ENCODE data around the gene SIDT1.
A peak's percentile ranks its signal among the peaks of the same experiment; 100 is the strongest.

The SIDT1 gene

GRCh38 chr3:113623811-113624210 is 91.5 kb downstream of the SIDT1 start:
- Histone ChIP-seq H3K4me1 (ENCODE audit: control insufficient read depth, low read depth, low read length) (no peaks in the 10 kb centered on the region), H4K8ac (ENCODE audit: low read depth, low read length) (no peak overlapping the region)
- no CpG with 5 or more reads among the region's 7 CpGs for WGBS (ENCODE audit: extremely low coverage, insufficient coverage, low lambda C conversion rate)

GRCh38 chr3:113625834-113626233 is 93.5 kb downstream of the SIDT1 start:
- Histone ChIP-seq H3K27ac (ENCODE audit: low read depth, low read length) (no peak overlapping the region), H2BK5ac (ENCODE audit: low read length) (no peak overlapping the region), H3K4me3 (ENCODE audit: low read length) (no peak overlapping the region), H3K18ac (ENCODE audit: low read length) (no peak overlapping the region), H2AK5ac (ENCODE audit: low read length) (no peak overlapping the region), H3K27me3 (ENCODE audit: insufficient read depth, low read length, poor library complexity) (no peaks in the 10 kb centered on the region), H2BK15ac (replicated peaks; ENCODE audit: low read depth) (no peak overlapping the region), H4K5ac (ENCODE audit: low read length) (no peak overlapping the region), H3K36me3 (ENCODE audit: control insufficient read depth, insufficient read depth, low read length) (no peaks in the 10 kb centered on the region), H3K4me1 (ENCODE audit: control insufficient read depth, low read depth, low read length) (no peaks in the 10 kb centered on the region), H3K4ac (ENCODE audit: low read depth, low read length) (no peak overlapping the region), H2BK120ac (ENCODE audit: low read depth, low read length) (no peak overlapping the region), H4K8ac (ENCODE audit: low read depth, low read length) (no peak overlapping the region), H3K79me1 (ENCODE audit: low read length) (no peaks in the 10 kb centered on the region), H3K56ac (ENCODE audit: low read length) (no peak overlapping the region), H3K23ac (ENCODE audit: low read length) (no peak overlapping the region), H3K4me2 (ENCODE audit: low read length) (no peak overlapping the region), H3K79me2 (ENCODE audit: control insufficient read depth, insufficient read depth, low read length) (no peaks in the 10 kb centered on the region), H3K9ac (ENCODE audit: low read length) (no peak overlapping the region)
- DNase-seq = no peak
- WGBS (ENCODE audit: extremely low coverage, insufficient coverage, low lambda C conversion rate) = no CpG with 5 or more reads among the region's 12 CpGs

More at GRCh38 chr3:113623811-113624210, 91.5 kb downstream of the SIDT1 start:
- no peak for DNase-seq
- H3K36me3 ChIP-seq (ENCODE audit: control insufficient read depth, insufficient read depth, low read length) = no peaks in the 10 kb centered on the region
- H2BK15ac ChIP-seq (replicated peaks; ENCODE audit: low read depth) = no peak overlapping the region
- no peak overlapping the region for H3K9ac ChIP-seq (ENCODE audit: low read length)
- H3K79me2 ChIP-seq (ENCODE audit: control insufficient read depth, insufficient read depth, low read length) = no peaks in the 10 kb centered on the region
- H3K4ac ChIP-seq (ENCODE audit: low read depth, low read length) = no peak overlapping the region
- H2AK5ac ChIP-seq (ENCODE audit: low read length) = no peak overlapping the region
- no peak overlapping the region for H3K27ac ChIP-seq (ENCODE audit: low read depth, low read length)
- H3K56ac ChIP-seq (ENCODE audit: low read length) = no peak overlapping the region
- no peak overlapping the region for H3K18ac ChIP-seq (ENCODE audit: low read length)
- H2BK120ac ChIP-seq (ENCODE audit: low read depth, low read length) = no peak overlapping the region
- H4K5ac ChIP-seq (ENCODE audit: low read length) = no peak overlapping the region
- no peak overlapping the region for H2BK5ac ChIP-seq (ENCODE audit: low read length)
- no peaks in the 10 kb centered on the region for H3K79me1 ChIP-seq (ENCODE audit: low read length)
- H3K4me3 ChIP-seq (ENCODE audit: low read length) = no peak overlapping the region
- no peak overlapping the region for H3K23ac ChIP-seq (ENCODE audit: low read length)
- H3K4me2 ChIP-seq (ENCODE audit: low read length) = no peak overlapping the region
- H3K27me3 ChIP-seq (ENCODE audit: insufficient read depth, low read length, poor library complexity) = no peaks in the 10 kb centered on the region

DNA sequence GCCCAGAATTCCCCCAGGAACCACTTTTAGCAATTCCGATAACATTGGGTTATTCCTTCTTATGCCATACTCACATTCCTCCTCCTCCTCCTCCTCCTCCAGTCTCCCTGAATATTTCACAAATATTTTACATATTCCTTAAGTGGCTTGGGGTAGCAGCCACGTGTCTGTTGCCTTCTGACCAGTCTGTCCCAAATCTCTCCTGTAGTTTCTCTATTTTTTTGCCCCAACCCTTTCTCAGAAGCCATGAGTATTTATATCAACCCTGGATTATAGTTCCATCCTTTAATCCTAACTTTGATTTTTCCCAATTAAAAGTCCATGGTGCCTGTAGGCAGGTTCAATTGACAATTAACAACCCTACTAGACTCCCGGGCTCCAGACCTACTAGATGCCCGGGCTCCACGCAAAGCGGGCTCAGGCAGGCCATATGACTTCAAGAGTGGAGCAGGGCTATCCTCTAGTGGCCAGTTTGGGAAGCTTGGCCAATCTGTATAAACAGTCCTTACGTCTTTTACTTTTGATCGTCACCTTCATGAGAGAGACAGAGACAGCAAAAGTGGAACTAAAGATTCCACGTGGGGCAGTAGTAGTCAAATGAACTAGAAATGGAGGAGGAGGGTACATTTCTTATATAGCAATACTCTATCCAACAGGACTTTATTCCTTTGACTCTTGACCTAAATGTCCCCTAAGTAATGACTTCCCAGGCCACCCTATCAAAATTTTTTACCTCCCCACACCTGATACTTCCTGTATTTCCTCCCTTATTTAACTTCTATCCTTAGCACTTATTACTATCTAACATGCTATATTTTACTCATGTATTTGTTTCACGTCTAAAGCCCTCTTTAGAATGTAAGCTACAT is 94.4 kb downstream of the SIDT1 start:
- Histone ChIP-seq H3K56ac (ENCODE audit: low read length) (no peak overlapping the region), H3K4me1 (ENCODE audit: control insufficient read depth, low read depth, low read length) (no peaks in the 10 kb centered on the region), H2BK15ac (replicated peaks; ENCODE audit: low read depth) (no peak overlapping the region), H4K8ac (ENCODE audit: low read depth, low read length) (no peak overlapping the region), H3K36me3 (ENCODE audit: control insufficient read depth, insufficient read depth, low read length) (no peaks in the 10 kb centered on the region), H3K27me3 (ENCODE audit: insufficient read depth, low read length, poor library complexity) (no peaks in the 10 kb centered on the region), H3K23ac (ENCODE audit: low read length) (no peak overlapping the region), H3K4ac (ENCODE audit: low read depth, low read length) (no peak overlapping the region), H3K4me3 (ENCODE audit: low read length) (no peak overlapping the region), H3K79me1 (ENCODE audit: low read length) (no peaks in the 10 kb centered on the region), H3K4me2 (ENCODE audit: low read length) (no peak overlapping the region), H3K27ac (ENCODE audit: low read depth, low read length) (no peak overlapping the region), H4K5ac (ENCODE audit: low read length) (no peak overlapping the region), H3K18ac (ENCODE audit: low read length) (no peak overlapping the region), H2BK5ac (ENCODE audit: low read length) (no peak overlapping the region), H3K79me2 (ENCODE audit: control insufficient read depth, insufficient read depth, low read length) (no peaks in the 10 kb centered on the region), H2BK120ac (ENCODE audit: low read depth, low read length) (no peak overlapping the region), H3K9ac (ENCODE audit: low read length) (no peak overlapping the region), H2AK5ac (ENCODE audit: low read length) (no peak overlapping the region)
- no CpG with 5 or more reads among the region's 10 CpGs for WGBS (ENCODE audit: extremely low coverage, insufficient coverage, low lambda C conversion rate)
- DNase-seq = peak; percentile 80

GRCh38 chr3:113628316-113628715 is 96.0 kb downstream of the SIDT1 start:
- no peaks in the 10 kb centered on the region for H3K79me2 ChIP-seq (ENCODE audit: control insufficient read depth, insufficient read depth, low read length)
- H4K8ac ChIP-seq (ENCODE audit: low read depth, low read length) = no peak overlapping the region
- no peak overlapping the region for H3K4me3 ChIP-seq (ENCODE audit: low read length)
- no peak overlapping the region for H3K18ac ChIP-seq (ENCODE audit: low read length)
- no peaks in the 10 kb centered on the region for H3K27me3 ChIP-seq (ENCODE audit: insufficient read depth, low read length, poor library complexity)
- H3K27ac ChIP-seq (ENCODE audit: low read depth, low read length) = no peak overlapping the region
- H3K4me2 ChIP-seq (ENCODE audit: low read length) = no peak overlapping the region
- no peak overlapping the region for H3K9ac ChIP-seq (ENCODE audit: low read length)
- H3K4me1 ChIP-seq (ENCODE audit: control insufficient read depth, low read depth, low read length) = no peaks in the 10 kb centered on the region
- H4K5ac ChIP-seq (ENCODE audit: low read length) = no peak overlapping the region
- H2BK5ac ChIP-seq (ENCODE audit: low read length) = no peak overlapping the region
- no peaks in the 10 kb centered on the region for H3K36me3 ChIP-seq (ENCODE audit: control insufficient read depth, insufficient read depth, low read length)
- H3K79me1 ChIP-seq (ENCODE audit: low read length) = no peaks in the 10 kb centered on the region
- H3K4ac ChIP-seq (ENCODE audit: low read depth, low read length) = no peak overlapping the region
- no peak for DNase-seq
- no peak overlapping the region for H2BK15ac ChIP-seq (replicated peaks; ENCODE audit: low read depth)
- no peak overlapping the region for H2BK120ac ChIP-seq (ENCODE audit: low read depth, low read length)
- H2AK5ac ChIP-seq (ENCODE audit: low read length) = no peak overlapping the region
- no peak overlapping the region for H3K23ac ChIP-seq (ENCODE audit: low read length)
- H3K56ac ChIP-seq (ENCODE audit: low read length) = no peak overlapping the region
- no CpG with 5 or more reads among the region's 2 CpGs for WGBS (ENCODE audit: extremely low coverage, insufficient coverage, low lambda C conversion rate)

GRCh38 chr3:113628788-113629187 is 96.4 kb downstream of the SIDT1 start:
- no CpG with 5 or more reads among the region's 6 CpGs for WGBS (ENCODE audit: extremely low coverage, insufficient coverage, low lambda C conversion rate)
- H4K8ac ChIP-seq (ENCODE audit: low read depth, low read length) = no peak overlapping the region
- H3K27ac ChIP-seq (ENCODE audit: low read depth, low read length) = no peak overlapping the region
- no peaks in the 10 kb centered on the region for H3K79me1 ChIP-seq (ENCODE audit: low read length)
- no peak overlapping the region for H3K18ac ChIP-seq (ENCODE audit: low read length)
- no peak for DNase-seq
- H3K9ac ChIP-seq (ENCODE audit: low read length) = no peak overlapping the region
- no peaks in the 10 kb centered on the region for H3K27me3 ChIP-seq (ENCODE audit: insufficient read depth, low read length, poor library complexity)
- H2AK5ac ChIP-seq (ENCODE audit: low read length) = no peak overlapping the region
- no peak overlapping the region for H2BK5ac ChIP-seq (ENCODE audit: low read length)
- H2BK120ac ChIP-seq (ENCODE audit: low read depth, low read length) = no peak overlapping the region
- H3K23ac ChIP-seq (ENCODE audit: low read length) = no peak overlapping the region
- no peaks in the 10 kb centered on the region for H3K4me1 ChIP-seq (ENCODE audit: control insufficient read depth, low read depth, low read length)
- no peaks in the 10 kb centered on the region for H3K36me3 ChIP-seq (ENCODE audit: control insufficient read depth, insufficient read depth, low read length)
- no peak overlapping the region for H3K4ac ChIP-seq (ENCODE audit: low read depth, low read length)
- no peaks in the 10 kb centered on the region for H3K79me2 ChIP-seq (ENCODE audit: control insufficient read depth, insufficient read depth, low read length)
- no peak overlapping the region for H3K4me2 ChIP-seq (ENCODE audit: low read length)
- no peak overlapping the region for H2BK15ac ChIP-seq (replicated peaks; ENCODE audit: low read depth)
- no peak overlapping the region for H4K5ac ChIP-seq (ENCODE audit: low read length)
- no peak overlapping the region for H3K4me3 ChIP-seq (ENCODE audit: low read length)
- no peak overlapping the region for H3K56ac ChIP-seq (ENCODE audit: low read length)
